H9 (cell line): ENCODE results near the gene TCTN3. TPM values are rescaled to one million over a fixed set of nuclear protein-coding genes. Genes with fewer than 3 reads are reported as not detected.

Source experiments
- DNase-seq: peaks from one replicate; pipeline ENCODE4 v3.0.0-alpha.2; 2017
- H2AFZ ChIP-seq: one replicate; pipeline ENCODE4 v1.6.1; 2013; ENCODE audit warnings: mild to moderate bottlenecking, low read length, control low read depth, moderate library complexity
- H2AK5ac ChIP-seq: 2 replicates; pipeline ENCODE4 v1.6.1; 2013; ENCODE audit warnings: low read length, control low read depth, mixed read lengths; ENCODE audit not compliant: insufficient read length
- H2BK120ac ChIP-seq: one replicate; pipeline ENCODE4 v1.6.1; 2013; ENCODE audit warnings: low read depth, mild to moderate bottlenecking, low read length, control low read depth, inconsistent platforms; ENCODE audit not compliant: poor library complexity, severe bottlenecking
- H2BK12ac ChIP-seq: 2 replicates; pipeline ENCODE4 v1.6.1; 2013; ENCODE audit warnings: low read length, control low read depth, mixed read lengths, low read depth; ENCODE audit not compliant: insufficient read length
- H2BK15ac ChIP-seq: 2 replicates; pipeline ENCODE4 v1.6.1; 2013; ENCODE audit warnings: low read depth, low read length, control low read depth
- H2BK20ac ChIP-seq: one replicate; pipeline ENCODE4 v1.6.1; 2013; ENCODE audit warnings: low read depth, mild to moderate bottlenecking, low read length, control low read depth, inconsistent platforms; ENCODE audit not compliant: poor library complexity, severe bottlenecking
- H2BK5ac ChIP-seq: 2 replicates; pipeline ENCODE4 v1.6.1; 2013; ENCODE audit warnings: low read length, control low read depth, mixed read lengths; ENCODE audit not compliant: insufficient read length
- H3K14ac ChIP-seq: 2 replicates; pipeline ENCODE4 v1.6.1; 2013; ENCODE audit warnings: low read length, control low read depth; ENCODE audit not compliant: insufficient read depth
- H3K18ac ChIP-seq: 2 replicates; pipeline ENCODE4 v1.6.1; 2013; ENCODE audit warnings: low read depth, mild to moderate bottlenecking, mixed read lengths, low read length, control low read depth; ENCODE audit not compliant: insufficient read length
- H3K23ac ChIP-seq: 2 replicates; pipeline ENCODE4 v1.6.1; 2013; ENCODE audit warnings: low read length, control low read depth, mixed read lengths, low read depth; ENCODE audit not compliant: insufficient read length
- H3K23me2 ChIP-seq: 2 replicates; pipeline ENCODE4 v1.6.1; 2013; ENCODE audit warnings: low read depth, mild to moderate bottlenecking, mixed read lengths, low read length, control low read depth; ENCODE audit not compliant: insufficient read length, poor library complexity, severe bottlenecking
- H3K27ac ChIP-seq: 2 replicates; pipeline ENCODE4 v1.5.1; 2013; ENCODE audit warnings: low read length, control low read depth, mixed read lengths, low read depth; ENCODE audit not compliant: insufficient read length
- H3K27me3 ChIP-seq: 2 replicates; pipeline ENCODE4 v1.6.1; 2013; ENCODE audit warnings: low read length, control low read depth, inconsistent platforms; ENCODE audit not compliant: insufficient read depth
- H3K4ac ChIP-seq: 2 replicates; pipeline ENCODE4 v1.6.1; 2013; ENCODE audit warnings: low read depth, mild to moderate bottlenecking, control low read depth, inconsistent platforms, low read length, moderate library complexity
- H3K4me1 ChIP-seq: 2 replicates; pipeline ENCODE4 v1.6.1; 2013; ENCODE audit warnings: low read length, control low read depth, inconsistent platforms; ENCODE audit not compliant: insufficient read depth
- H3K4me2 ChIP-seq: 2 replicates; pipeline ENCODE4 v1.6.1; 2013; ENCODE audit warnings: low read length, control low read depth, mixed read lengths; ENCODE audit not compliant: insufficient read length, insufficient read depth
- H3K56ac ChIP-seq: 2 replicates; pipeline ENCODE4 v1.6.1; 2013; ENCODE audit warnings: low read depth, mild to moderate bottlenecking, mixed read lengths, low read length, control low read depth; ENCODE audit not compliant: insufficient read length
- H3K79me1 ChIP-seq: 2 replicates; pipeline ENCODE4 v1.6.1; 2013; ENCODE audit warnings: low read depth, mild to moderate bottlenecking, moderate library complexity, low read length, control low read depth, inconsistent platforms; ENCODE audit not compliant: insufficient read depth, poor library complexity, severe bottlenecking
- H3K79me2 ChIP-seq: 2 replicates; pipeline ENCODE4 v1.6.1; 2013; ENCODE audit warnings: low read length, control low read depth, inconsistent platforms; ENCODE audit not compliant: insufficient read depth
- H3K9ac ChIP-seq: 2 replicates; pipeline ENCODE4 v1.6.1; 2013; ENCODE audit warnings: low read length, control low read depth, mixed read lengths; ENCODE audit not compliant: insufficient read length; ENCODE audit errors: extremely low read depth
- H3K9me3 ChIP-seq: one replicate; pipeline ENCODE4 v1.6.1; 2013; ENCODE audit warnings: low read depth, low read length, inconsistent platforms; ENCODE audit not compliant: control insufficient read depth
- H3T11ph ChIP-seq: one replicate; pipeline ENCODE4 v1.6.1; 2013; ENCODE audit warnings: mild to moderate bottlenecking, low read length, control low read depth, inconsistent platforms
- H4K20me1 ChIP-seq: one replicate; pipeline ENCODE4 v1.6.1; 2013; ENCODE audit not compliant: control insufficient read depth, insufficient read length, insufficient read depth
- H4K5ac ChIP-seq: 2 replicates; pipeline ENCODE4 v1.6.1; 2013; ENCODE audit warnings: low read depth, mild to moderate bottlenecking, mixed read lengths, low read length, control low read depth; ENCODE audit not compliant: insufficient read length
- H4K8ac ChIP-seq: replicated peaks from 2 replicates; pipeline ENCODE4 v1.6.1; 2013; ENCODE audit warnings: low read length, control low read depth, mixed read lengths, low read depth; ENCODE audit not compliant: insufficient read length
- H4K91ac ChIP-seq: 2 replicates; pipeline ENCODE4 v1.6.1; 2013; ENCODE audit warnings: low read depth, mild to moderate bottlenecking, moderate library complexity, mixed read lengths, low read length, control low read depth; ENCODE audit not compliant: insufficient read length
- H3K27ac Mint-ChIP-seq, 3 experiments: 2 replicates in 2 of 3; 3 replicates in 1 of 3; pipeline ENCODE4 v1.8.0; 2020 to 2021; ENCODE audit warnings: mixed read lengths in 3 of 3, mild to moderate bottlenecking in 1 of 3, moderate library complexity in 1 of 3
- H3K27me3 Mint-ChIP-seq: 2 replicates; pipeline ENCODE4 v1.8.0; 2021; ENCODE audit warnings: low read depth, mild to moderate bottlenecking, moderate library complexity, mixed read lengths
- H3K36me3 Mint-ChIP-seq, 3 experiments: 2 replicates in 2 of 3; 3 replicates in 1 of 3; pipeline ENCODE4 v1.8.0; 2020 to 2021; ENCODE audit warnings: low read depth in 3 of 3, mixed read lengths in 3 of 3; ENCODE audit not compliant: insufficient read depth in 1 of 3
- H3K4me1 Mint-ChIP-seq, 2 experiments: 2 replicates each; pipeline ENCODE4 v1.8.0; 2020; ENCODE audit warnings: mixed read lengths in 2 of 2
- H3K4me3 Mint-ChIP-seq, 2 experiments: 2 replicates in 1 of 2; 3 replicates in 1 of 2; pipeline ENCODE4 v1.8.0; 2020 to 2021; ENCODE audit warnings: mild to moderate bottlenecking in 2 of 2, mixed read lengths in 2 of 2, moderate library complexity in 1 of 2
- H3K9me3 Mint-ChIP-seq, 2 experiments: 2 replicates in 1 of 2; 3 replicates in 1 of 2; pipeline ENCODE4 v1.8.0; 2020; ENCODE audit warnings: mild to moderate bottlenecking in 2 of 2, mixed read lengths in 2 of 2, moderate library complexity in 1 of 2
- WGBS: extraction: QIAGEN DNeasy Blood & Tissue Kit; methylation state at CpG from one replicate; pipeline ENCODE4 v1.1.7; 2013; ENCODE audit warnings: missing lambda C conversion rate, low lambda C conversion rate, mixed read lengths; ENCODE audit not compliant: insufficient read length; ENCODE audit errors: extremely low coverage; 5-methylcytosine and 5-hydroxymethylcytosine counted together
- total RNA-seq: library from RNA; stranded (reverse); gene quantifications from 2 replicates; pipeline ENCODE4 v1.2.1, GENCODE V29; 2021
- TF ChIP-seq, protein P1 (sequence below): fragments of 200-600 bp; sonication (generic); conservative IDR thresholded peaks from 3 replicates; pipeline ENCODE4 v1.8.0; 2021; ENCODE audit warnings: antibody characterized with exemption, mild to moderate bottlenecking

TCTN3 gene
- total RNA-seq, 1 experiment from 2014 or later, result 37.3 TPM

DNA sequence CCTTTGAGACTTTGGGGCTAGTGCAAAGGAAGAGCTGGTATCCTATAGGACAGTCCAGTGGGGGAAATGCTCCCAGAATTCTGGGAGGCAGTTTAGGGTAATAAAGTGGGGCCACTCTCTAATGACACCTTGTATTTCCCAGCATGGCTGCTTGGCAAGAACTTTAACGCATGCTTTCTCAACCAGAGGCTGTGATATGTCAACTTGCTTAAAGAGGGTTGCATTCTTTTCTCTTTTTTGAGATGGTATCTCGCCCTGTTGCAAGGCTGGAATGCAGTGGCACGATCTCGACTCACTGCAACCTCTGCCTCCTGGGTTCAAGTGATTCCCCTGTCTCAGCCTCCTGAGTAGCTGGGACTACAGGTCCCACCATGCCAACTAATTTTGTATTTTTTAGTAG, 75.6 kb downstream of the TCTN3 start:
- no peaks in the 10 kb centered on the region for H3K4me1 ChIP-seq
- H2BK20ac ChIP-seq, result no peak overlapping the region
- no peaks in the 10 kb centered on the region for H3K27me3 Mint-ChIP-seq
- no peak overlapping the region for H2AK5ac ChIP-seq
- no peak overlapping the region for H3K14ac ChIP-seq
- H3K27ac ChIP-seq, result no peak overlapping the region
- H2BK120ac ChIP-seq, result no peak overlapping the region
- H3K23me2 ChIP-seq, result no peaks in the 10 kb centered on the region
- H2BK12ac ChIP-seq, result no peak overlapping the region
- H3K56ac ChIP-seq, result no peak overlapping the region
- TF ChIP-seq, protein P1, sequence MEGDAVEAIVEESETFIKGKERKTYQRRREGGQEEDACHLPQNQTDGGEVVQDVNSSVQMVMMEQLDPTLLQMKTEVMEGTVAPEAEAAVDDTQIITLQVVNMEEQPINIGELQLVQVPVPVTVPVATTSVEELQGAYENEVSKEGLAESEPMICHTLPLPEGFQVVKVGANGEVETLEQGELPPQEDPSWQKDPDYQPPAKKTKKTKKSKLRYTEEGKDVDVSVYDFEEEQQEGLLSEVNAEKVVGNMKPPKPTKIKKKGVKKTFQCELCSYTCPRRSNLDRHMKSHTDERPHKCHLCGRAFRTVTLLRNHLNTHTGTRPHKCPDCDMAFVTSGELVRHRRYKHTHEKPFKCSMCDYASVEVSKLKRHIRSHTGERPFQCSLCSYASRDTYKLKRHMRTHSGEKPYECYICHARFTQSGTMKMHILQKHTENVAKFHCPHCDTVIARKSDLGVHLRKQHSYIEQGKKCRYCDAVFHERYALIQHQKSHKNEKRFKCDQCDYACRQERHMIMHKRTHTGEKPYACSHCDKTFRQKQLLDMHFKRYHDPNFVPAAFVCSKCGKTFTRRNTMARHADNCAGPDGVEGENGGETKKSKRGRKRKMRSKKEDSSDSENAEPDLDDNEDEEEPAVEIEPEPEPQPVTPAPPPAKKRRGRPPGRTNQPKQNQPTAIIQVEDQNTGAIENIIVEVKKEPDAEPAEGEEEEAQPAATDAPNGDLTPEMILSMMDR, result no peak
- no peak overlapping the region for H4K91ac ChIP-seq
- H2BK15ac ChIP-seq, result no peak overlapping the region
- peaks cover 0 to 5% of the 10 kb centered on the region in 2 experiments; a peak in 1 of 5 replicates for H3K9me3 Mint-ChIP-seq
- H3K4ac ChIP-seq, result no peak overlapping the region
- H3K9me3 ChIP-seq, result no peaks in the 10 kb centered on the region
- no peak overlapping the region for H2BK5ac ChIP-seq
- H4K5ac ChIP-seq, result no peak overlapping the region
- no peak overlapping the region for H4K8ac ChIP-seq
- DNase-seq, result no peak
- no peak overlapping the region for H2AFZ ChIP-seq
- H3K27me3 ChIP-seq, result no peaks in the 10 kb centered on the region
- H3K4me1 Mint-ChIP-seq, result no peaks in the 10 kb centered on the region
- H3K79me2 ChIP-seq, result no peaks in the 10 kb centered on the region
- H3K9ac ChIP-seq, result no peak overlapping the region
- H3K4me2 ChIP-seq, result no peak overlapping the region
- no CpG with 5 or more reads among the region's 4 CpGs for WGBS
- no peak overlapping the region for H3K4me3 Mint-ChIP-seq
- H3T11ph ChIP-seq, result no peak overlapping the region
- H3K36me3 Mint-ChIP-seq, result peaks cover 36 to 86% (median 68%) of the 10 kb centered on the region in 3 experiments
- no peak overlapping the region for H3K27ac Mint-ChIP-seq
- H3K18ac ChIP-seq, result no peak overlapping the region
- H3K79me1 ChIP-seq, result no peaks in the 10 kb centered on the region
- H4K20me1 ChIP-seq, result no peaks in the 10 kb centered on the region
- H3K23ac ChIP-seq, result no peak overlapping the region
